CMK (cell line): Measurements from ENCODE around the gene PNLIPRP2.

Experiments used
- DNase-seq: peaks from one replicate; pipeline ENCODE4 v3.0.0-alpha.2; 2010; ENCODE audit warnings: low read depth

Gene PNLIPRP2

DNA sequence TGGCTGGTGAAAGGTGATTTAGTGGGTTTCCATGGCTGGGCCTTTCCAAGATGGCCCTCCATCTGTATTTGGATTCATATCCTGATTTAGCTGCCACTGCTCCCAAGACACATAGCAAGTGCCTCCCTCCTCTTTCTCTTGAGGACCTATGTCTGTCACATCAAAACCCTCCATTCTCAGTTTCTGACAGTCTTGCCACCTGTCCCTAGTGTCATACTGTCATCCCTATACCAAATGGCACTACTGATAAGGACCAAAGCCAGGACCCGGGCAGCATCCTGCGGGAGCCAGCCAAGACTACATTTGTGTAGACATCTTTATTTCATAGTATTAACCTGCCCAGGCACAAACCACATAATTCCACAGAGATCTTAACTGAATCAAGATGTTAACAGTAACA, 34.8 kb downstream of the PNLIPRP2 start:
- no peak for DNase-seq

GRCh38 chr10:116656044-116656443, 35.3 kb downstream of the PNLIPRP2 start:
- DNase-seq: no peak

- no peak for DNase-seq
Measured at GRCh38 chr10:116657863-116658551, 37.3 kb downstream of the PNLIPRP2 start.

DNA sequence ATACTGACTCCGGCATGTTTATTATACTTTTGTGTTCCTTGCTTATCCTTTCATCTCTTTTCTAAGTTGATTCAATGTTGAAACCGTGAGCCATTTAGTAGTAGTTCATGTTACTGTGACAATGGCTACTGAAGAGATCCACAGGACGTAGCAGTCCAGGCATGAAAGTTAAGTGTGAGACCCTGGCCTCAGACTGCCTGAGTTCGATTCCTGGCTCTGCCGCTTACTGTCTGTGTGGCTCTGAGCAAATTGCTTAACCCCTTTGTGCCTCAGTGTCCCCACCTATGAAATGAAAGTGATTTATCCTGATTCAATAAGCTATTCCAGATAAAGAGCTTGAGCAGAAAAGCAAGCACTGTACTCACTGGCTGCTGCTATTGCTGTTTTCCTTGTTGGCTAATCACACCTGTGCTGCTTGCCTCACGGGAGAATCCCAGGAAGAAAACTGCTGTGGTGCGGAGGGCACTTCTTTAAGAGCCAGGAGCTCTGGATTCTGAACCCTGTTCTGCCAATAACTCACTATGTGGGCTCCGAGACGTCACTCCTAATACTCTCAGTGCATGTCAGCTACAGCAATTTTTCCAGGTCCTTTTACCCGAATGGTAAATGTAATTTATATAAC, 38.4 kb downstream of the PNLIPRP2 start:
- no peak for DNase-seq

GRCh38 chr10:116660860-116661259, 40.1 kb downstream of the PNLIPRP2 start:
- DNase-seq: no peak

GRCh38 chr10:116663342-116663741, 42.6 kb downstream of the PNLIPRP2 start:
- DNase-seq: no peak

DNA sequence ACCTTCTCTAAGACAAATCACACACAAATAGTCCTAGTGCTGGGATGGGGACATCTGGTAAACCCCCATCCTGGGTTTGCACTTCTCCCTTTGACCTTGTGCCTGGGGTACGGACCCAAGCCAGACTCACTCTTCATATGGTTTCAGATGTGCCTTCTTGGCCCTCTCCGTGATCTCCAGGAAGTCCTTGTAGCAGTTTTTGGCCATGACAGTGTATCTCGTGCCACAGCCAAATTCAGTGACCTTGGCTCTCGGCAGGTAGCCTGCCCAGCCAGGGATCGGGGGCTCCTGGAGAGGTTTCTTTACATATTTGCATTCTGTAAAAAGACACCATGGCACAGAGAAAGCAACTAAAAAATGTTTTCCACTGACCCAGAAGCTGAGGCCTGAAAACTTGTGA, 43.9 kb downstream of the PNLIPRP2 start:
- DNase-seq: no peak

DNA sequence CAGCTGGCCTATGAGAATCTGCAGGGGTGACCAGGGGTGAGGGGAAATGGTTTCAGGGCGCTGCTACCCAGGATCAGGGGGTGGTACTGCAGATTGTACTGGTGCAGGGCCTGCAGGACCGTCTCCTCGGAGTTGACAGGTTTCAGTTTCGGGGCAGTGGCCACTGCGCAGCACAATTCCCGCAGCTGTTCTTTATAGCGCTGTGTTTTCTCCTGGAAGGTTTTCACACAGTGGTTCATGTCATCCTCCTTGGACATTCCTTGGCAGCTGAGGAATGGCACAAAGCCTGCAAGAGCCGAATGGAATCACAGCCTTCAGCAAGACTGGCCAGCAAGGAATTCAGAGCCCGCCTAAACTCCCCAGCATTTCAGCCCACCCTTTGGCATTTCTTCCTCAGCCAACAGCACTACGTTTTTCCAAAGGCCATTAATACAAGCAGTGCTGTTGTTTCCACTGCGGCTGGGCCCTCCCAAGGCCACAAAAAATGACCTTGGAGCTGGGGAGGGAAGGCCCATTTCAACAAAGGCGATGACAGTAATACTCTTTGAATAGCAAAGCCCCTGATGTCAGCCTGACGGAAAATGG, 44.9 kb downstream of the PNLIPRP2 start:
- no peak for DNase-seq

DNA sequence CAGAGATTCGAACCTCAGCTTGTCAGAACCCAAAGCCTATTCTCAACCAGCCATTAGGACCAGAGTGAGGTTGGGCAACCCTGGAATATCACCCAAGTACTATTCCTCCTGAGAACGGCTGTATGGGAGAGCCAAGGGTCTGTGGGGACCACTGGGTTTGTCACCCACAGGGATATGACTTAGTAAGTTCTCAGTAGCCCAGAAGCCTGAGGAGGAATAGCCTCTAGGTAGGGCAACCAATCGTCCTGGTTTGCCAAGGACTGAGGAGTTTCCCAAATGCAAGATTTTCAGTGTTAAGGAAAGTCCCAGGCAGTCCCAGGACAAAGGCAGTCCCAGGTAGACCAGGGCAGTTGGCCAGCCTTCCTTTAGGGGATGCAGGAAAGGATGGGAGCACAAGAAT, 46.7 kb downstream of the PNLIPRP2 start:
- no peak for DNase-seq

- no peak for DNase-seq
Measured at GRCh38 chr10:116668018-116668417, 47.3 kb downstream of the PNLIPRP2 start.

- DNase-seq: no peak
Measured at GRCh38 chr10:116668446-116668845, 47.7 kb downstream of the PNLIPRP2 start.

GRCh38 chr10:116669080-116669479, 48.3 kb downstream of the PNLIPRP2 start:
- DNase-seq: no peak

DNA sequence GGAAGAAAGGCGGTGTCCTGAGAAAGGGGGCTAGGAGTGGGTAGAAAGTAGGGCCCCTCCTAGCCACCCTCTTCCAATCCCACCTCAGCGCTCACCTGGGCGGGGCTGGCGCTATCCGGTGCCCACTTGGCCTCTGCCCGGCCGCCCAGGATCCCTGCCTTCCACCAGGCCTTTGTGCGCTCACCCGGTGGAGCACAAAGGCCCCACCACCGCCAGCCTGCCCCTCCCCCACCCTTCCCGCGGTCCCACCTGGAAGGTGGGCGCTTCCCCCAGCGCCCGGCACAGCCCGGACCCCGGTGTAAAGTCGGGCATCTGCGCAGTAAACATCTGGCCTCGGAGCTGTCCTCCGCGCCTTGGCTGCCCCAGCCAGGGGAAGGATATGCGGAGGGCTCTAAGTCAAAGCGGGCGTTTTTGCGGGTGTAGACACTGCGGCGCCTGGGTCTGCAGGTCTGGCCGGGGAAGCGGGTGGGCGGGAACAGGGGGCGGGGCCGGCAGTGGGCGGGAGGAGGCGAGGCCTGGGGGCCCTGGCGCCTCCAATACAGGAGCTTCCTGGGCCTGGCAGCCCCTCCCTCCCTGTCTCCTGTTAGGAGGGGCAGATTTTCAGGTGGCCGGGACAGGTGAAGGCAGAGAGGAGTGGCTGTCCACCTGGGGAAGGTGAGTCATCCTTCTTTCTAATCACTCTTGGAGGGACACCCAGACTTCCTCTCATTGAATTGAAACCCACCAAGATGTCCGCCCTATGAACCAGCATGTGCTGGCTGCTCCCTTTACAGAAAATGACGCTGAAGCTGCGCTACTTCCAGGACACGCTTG, 49.3 kb downstream of the PNLIPRP2 start:
- no peak for DNase-seq

DNA sequence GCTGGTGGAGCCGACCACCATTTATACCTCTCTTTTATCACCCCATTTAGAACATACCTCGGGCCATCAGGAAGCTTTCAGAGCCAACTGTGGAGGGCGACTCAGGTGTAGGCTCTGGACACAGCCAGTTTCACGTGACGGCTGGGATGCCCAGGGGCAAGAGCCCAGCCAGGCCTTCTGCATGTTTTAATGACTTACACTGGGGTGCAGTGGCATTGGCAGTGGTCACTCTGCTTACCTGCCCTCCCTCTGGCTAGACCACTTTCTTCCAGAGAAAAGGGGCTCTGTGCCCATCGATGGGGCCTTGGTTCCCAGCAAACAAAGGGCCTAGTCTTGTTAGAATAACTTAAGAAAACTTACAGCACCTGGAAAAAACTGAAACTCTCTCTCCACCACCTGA, 50.0 kb downstream of the PNLIPRP2 start:
- DNase-seq: no peak

- DNase-seq: no peak
Measured at GRCh38 chr10:116671274-116671926, 50.6 kb downstream of the PNLIPRP2 start.

- no peak for DNase-seq
Measured at GRCh38 chr10:116672891-116673290, 52.1 kb downstream of the PNLIPRP2 start.

GRCh38 chr10:116673866-116674265, 53.1 kb downstream of the PNLIPRP2 start:
- no peak for DNase-seq

- no peak for DNase-seq
Measured at GRCh38 chr10:116674901-116675423, 54.2 kb downstream of the PNLIPRP2 start.

DNA sequence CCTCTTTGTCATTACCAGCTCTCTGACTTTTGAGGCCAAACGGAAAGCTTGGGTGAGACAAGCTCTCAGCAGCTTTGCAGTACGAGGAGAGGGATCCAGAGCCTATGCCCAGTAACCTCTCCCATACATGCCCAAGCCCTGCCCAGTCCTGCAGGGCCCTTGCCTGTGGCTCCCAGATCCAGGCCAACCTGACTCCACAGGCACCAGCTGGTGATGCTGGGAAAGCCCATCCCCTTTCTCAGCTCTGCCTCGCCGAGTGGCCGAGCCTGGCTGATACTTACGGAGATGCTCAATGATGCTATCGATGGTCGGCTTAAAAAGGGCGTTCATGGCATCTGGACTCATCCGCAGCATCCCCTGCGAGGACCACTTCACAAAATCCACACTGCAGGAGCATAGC, 55.4 kb downstream of the PNLIPRP2 start:
- no peak for DNase-seq

GRCh38 chr10:116676633-116677032, 55.9 kb downstream of the PNLIPRP2 start:
- DNase-seq: no peak

DNA sequence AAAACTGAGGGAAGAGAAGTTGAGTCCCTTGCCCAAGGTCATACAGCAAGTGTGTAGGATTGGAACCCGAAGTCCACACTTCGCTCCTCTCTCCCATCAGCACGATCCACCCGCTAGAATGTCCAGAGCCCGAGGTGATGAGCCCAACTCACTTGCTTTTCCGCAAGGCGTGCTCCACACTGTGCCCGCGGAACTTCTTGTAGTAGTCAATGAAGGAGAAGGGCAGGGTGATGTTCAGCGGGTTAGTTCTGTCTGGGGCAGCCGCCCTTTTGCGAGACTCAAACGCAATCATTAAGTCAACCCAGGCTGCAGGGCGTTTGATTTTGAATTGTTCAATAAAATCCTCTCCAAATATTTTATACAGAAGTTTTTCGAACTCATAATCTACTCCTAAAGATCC, 58.6 kb downstream of the PNLIPRP2 start:
- no peak for DNase-seq

- DNase-seq: no peak
Measured at GRCh38 chr10:116683166-116683565, 62.4 kb downstream of the PNLIPRP2 start.
